ENCODE measurements around the gene OXLD1. TPM values are rescaled to one million over a fixed set of nuclear protein-coding genes. Genes with fewer than 3 reads are reported as not detected.

OXLD1 gene
- total and polyA plus RNA-seq, 10 of the 15 experiments (the other 5 are each of a cell fraction or from before 2014, with no cell fraction given): 4.6 to 89.5 (median 39.8) TPM

DNA sequence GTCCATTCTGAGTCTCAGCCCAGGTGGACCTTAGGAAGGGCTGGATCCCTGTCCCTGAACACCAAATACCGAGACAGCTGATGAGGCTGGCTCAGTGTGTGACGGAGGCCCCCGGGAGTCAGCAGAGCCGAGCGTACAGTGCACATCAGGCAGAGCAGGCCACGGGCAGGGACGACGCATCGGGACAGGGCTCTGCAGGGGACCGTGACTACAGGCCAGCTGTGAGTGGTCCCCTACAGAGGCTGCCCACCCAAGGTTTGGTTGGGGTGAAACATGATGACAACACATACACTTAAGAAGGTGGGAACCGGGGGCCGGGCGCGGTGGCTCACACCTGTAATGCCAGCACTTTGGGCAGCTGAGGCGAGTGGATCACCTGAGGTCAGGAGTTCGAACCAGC, 6.5 kb upstream of the OXLD1 start (continued):
- TF ChIP-seq, protein P1, sequence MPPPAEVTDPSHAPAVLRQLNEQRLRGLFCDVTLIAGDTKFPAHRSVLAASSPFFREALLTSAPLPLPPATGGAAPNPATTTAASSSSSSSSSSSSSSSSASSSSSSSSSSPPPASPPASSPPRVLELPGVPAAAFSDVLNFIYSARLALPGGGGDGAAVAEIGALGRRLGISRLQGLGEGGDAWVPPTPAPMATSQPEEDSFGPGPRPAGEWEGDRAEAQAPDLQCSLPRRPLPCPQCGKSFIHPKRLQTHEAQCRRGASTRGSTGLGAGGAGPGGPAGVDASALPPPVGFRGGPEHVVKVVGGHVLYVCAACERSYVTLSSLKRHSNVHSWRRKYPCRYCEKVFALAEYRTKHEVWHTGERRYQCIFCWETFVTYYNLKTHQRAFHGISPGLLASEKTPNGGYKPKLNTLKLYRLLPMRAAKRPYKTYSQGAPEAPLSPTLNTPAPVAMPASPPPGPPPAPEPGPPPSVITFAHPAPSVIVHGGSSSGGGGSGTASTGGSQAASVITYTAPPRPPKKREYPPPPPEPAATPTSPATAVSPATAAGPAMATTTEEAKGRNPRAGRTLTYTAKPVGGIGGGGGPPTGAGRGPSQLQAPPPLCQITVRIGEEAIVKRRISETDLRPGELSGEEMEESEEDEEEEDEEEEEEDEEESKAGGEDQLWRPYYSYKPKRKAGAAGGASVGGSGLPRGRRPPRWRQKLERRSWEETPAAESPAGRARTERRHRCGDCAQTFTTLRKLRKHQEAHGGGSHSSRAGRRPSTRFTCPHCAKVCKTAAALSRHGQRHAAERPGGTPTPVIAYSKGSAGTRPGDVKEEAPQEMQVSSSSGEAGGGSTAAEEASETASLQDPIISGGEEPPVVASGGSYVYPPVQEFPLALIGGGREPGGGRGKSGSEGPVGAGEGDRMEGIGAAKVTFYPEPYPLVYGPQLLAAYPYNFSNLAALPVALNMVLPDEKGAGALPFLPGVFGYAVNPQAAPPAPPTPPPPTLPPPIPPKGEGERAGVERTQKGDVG (CRISPR knock-in tag; IDR thresholded peaks at IDR 0.05): no peak
- no peak for TF ChIP-seq RFX5 (IDR thresholded peaks at IDR 0.05; ENCODE audit: low read depth, low read length)
- no peak for TF ChIP-seq BHLHE40 (IDR thresholded peaks at IDR 0.05; ENCODE audit: borderline replicate concordance in 1 of 2, low read depth in 2 of 2, low read length in 1 of 2)
- TF ChIP-seq, protein P2, sequence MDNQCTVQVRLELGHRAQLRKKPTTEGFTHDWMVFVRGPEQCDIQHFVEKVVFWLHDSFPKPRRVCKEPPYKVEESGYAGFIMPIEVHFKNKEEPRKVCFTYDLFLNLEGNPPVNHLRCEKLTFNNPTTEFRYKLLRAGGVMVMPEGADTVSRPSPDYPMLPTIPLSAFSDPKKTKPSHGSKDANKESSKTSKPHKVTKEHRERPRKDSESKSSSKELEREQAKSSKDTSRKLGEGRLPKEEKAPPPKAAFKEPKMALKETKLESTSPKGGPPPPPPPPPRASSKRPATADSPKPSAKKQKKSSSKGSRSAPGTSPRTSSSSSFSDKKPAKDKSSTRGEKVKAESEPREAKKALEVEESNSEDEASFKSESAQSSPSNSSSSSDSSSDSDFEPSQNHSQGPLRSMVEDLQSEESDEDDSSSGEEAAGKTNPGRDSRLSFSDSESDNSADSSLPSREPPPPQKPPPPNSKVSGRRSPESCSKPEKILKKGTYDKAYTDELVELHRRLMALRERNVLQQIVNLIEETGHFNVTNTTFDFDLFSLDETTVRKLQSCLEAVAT (IDR thresholded peaks at IDR 0.05): no peak
- TF ChIP-seq NRF1 (conservative IDR thresholded peaks at IDR 0.05; ENCODE audit: low read depth, low read length): no peak
- TF ChIP-seq GATAD2B (conservative IDR thresholded peaks at IDR 0.05; ENCODE audit: low read depth): no peak
- TF ChIP-seq ZNF207 (IDR thresholded peaks at IDR 0.05; ENCODE audit: borderline replicate concordance): no peak

DNA sequence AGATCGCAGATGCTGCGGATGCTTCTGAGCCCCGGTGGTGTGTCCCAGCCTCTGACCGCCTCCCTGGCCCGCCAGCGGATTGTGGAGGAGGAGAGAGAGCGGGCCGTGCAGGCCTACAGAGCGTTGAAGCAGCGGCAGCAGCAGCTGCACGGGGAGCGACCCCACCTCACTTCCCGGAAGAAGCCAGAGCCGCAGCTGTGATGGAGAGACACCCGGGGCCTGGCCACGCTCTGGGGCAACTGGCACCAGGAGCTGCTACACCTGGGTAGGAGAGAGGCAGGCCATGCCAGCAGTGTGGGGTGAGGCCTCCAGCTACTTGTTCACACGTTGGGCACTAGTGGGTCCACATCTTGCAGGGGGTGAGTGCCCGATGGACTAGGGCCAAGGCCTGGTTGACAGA, 6.1 kb upstream of the OXLD1 start:
- Histone ChIP-seq H3K4me1 (ENCODE audit: control insufficient read depth, insufficient read depth, low read length) (0 out of 2 replicates have a peak, but pooled peaks cover 5% of the 10 kb centered on the region), H3K9ac (ENCODE audit: control insufficient read depth, insufficient read depth, low read length) (no peak overlapping the region), H3K36me3 (ENCODE audit: control insufficient read depth in 2 of 2, insufficient read depth in 2 of 2, low read length in 1 of 2) (peaks cover 11 to 23% of the 10 kb centered on the region in 2 experiments), H2AFZ (ENCODE audit: control insufficient read depth, low read depth, low read length) (no peak overlapping the region), H3K4me3 (no peak overlapping the region), H3K9me3 (replicated peaks; ENCODE audit: control insufficient read depth, insufficient read depth, low read length) (no peaks in the 10 kb centered on the region), H3K27me3 (replicated peaks in 1 of 2; ENCODE audit: control insufficient read depth in 2 of 2, insufficient read depth in 2 of 2, low read length in 1 of 2) (no peaks in the 10 kb centered on the region), H3K27ac (ENCODE audit: control insufficient read depth, insufficient read depth) (no peak overlapping the region), H3K4me2 (ENCODE audit: control insufficient read depth, insufficient read depth) (no peak overlapping the region), H4K20me1 (ENCODE audit: control insufficient read depth, insufficient read depth) (no peaks in the 10 kb centered on the region), H3K79me2 (ENCODE audit: control insufficient read depth, insufficient read depth, low read length) (peaks cover 10% of the 10 kb centered on the region)
- ATAC-seq (no peak), FAIRE-seq (no peak), DNase-seq (ENCODE audit: low read depth, low spot score) (no peak)
- TF ChIP-seq CHD1 (IDR thresholded peaks at IDR 0.05; ENCODE audit: low read depth, low read length): no peak
- TF ChIP-seq, protein P3, sequence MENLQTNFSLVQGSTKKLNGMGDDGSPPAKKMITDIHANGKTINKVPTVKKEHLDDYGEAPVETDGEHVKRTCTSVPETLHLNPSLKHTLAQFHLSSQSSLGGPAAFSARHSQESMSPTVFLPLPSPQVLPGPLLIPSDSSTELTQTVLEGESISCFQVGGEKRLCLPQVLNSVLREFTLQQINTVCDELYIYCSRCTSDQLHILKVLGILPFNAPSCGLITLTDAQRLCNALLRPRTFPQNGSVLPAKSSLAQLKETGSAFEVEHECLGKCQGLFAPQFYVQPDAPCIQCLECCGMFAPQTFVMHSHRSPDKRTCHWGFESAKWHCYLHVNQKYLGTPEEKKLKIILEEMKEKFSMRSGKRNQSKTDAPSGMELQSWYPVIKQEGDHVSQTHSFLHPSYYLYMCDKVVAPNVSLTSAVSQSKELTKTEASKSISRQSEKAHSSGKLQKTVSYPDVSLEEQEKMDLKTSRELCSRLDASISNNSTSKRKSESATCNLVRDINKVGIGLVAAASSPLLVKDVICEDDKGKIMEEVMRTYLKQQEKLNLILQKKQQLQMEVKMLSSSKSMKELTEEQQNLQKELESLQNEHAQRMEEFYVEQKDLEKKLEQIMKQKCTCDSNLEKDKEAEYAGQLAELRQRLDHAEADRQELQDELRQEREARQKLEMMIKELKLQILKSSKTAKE (IDR thresholded peaks at IDR 0.05; ENCODE audit: low read depth, poor library complexity, severe bottlenecking): no peak
- CTCF ChIA-PET: no interaction called here
- no TSS peak for BruUV-seq (replicated peaks)
- intact Hi-C loops (cut with micrococcal nuclease; ENCODE audit: unreplicated experiment): no loop called here
- SMC1A ChIA-PET (ENCODE audit: uncharacterized antibody, unreplicated experiment): no interaction called here
- in situ Hi-C loops (cut with MboI): no loop called here
- POLR2A ChIA-PET: no interaction called here
- 92% methylated on average over 18 of the region's 18 CpGs for WGBS (ENCODE audit: insufficient coverage, insufficient replicate concordance, low lambda C conversion rate, missing lambda C conversion rate)
- RAD21 ChIA-PET (ENCODE audit: unreplicated experiment): no interaction called here

Data from GM12878 (cell line).